ENCODE measurements around the gene MED23. TPM values are rescaled to one million over a fixed set of nuclear protein-coding genes. Genes with fewer than 3 reads are reported as not detected.
"Not testable (repeated sequence)": the region's sequence is repeated elsewhere in the genome, so short reads cannot be mapped to it uniquely, and the experiment has no call there.

MED23 gene
- total RNA-seq, 2 experiments from 2014 or later, result 35.9 to 40.3 TPM

GRCh38 chr6:131545317-131545716, 82.7 kb downstream of the MED23 start:
- Mint-ChIP-seq H3K4me1 (no peaks in the 10 kb centered on the region), H3K36me3 (no peaks in the 10 kb centered on the region), H3K4me3 (no peak overlapping the region), H3K9me3 (no peaks in the 10 kb centered on the region), H3K27ac (no peak overlapping the region), H3K27me3 (peaks cover 20% of the 10 kb centered on the region)
- POLR2A ChIA-PET, result no interaction called here
- no peak for DNase-seq
- no peak for ATAC-seq (ENCODE audit: low read depth)

- H3K4me1 Mint-ChIP-seq; POLR2A ChIA-PET; H3K4me3 Mint-ChIP-seq; H3K27ac Mint-ChIP-seq; DNase-seq; ATAC-seq (ENCODE audit: low read depth); H3K9me3 Mint-ChIP-seq; H3K36me3 Mint-ChIP-seq: not testable (repeated sequence)
- peaks cover 15% of the 10 kb centered on the region for H3K27me3 Mint-ChIP-seq
Measured at GRCh38 chr6:131538615-131539014, 89.4 kb downstream of the MED23 start.

DNA sequence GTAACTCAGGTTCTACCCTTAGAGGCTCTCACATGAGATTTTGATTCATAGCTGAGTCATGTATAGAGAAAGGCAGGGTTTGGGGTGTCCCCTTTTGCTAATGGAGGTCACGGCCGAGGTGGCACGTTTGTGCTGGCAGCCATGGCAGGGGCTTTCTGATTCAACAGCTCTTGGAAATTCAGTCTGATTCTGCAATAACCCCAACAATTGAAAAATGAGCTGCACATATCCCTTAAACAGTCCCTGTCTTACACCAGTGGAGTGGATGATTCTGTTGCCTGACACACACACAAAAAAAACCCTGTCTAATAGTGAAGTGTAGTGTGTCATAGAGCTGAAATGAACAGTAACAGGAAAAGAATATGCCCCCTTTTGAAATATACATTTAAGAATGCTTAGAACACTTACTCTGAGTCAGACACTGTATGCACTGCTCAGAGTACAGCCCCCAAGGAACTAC, 95.4 kb downstream of the MED23 start:
- Mint-ChIP-seq H3K4me1 (peaks cover 36% of the 10 kb centered on the region), H3K27ac (peak overlapping the region; percentile 50), H3K27me3 (no peaks in the 10 kb centered on the region), H3K9me3 (no peaks in the 10 kb centered on the region), H3K36me3 (peaks cover 6% of the 10 kb centered on the region), H3K4me3 (no peak overlapping the region)
- POLR2A ChIA-PET, result interaction anchor here (1.9 to 2.0 kb wide), 2 partner anchors 333 to 334 kb away, joined by 5 to 16 read pairs; no protein-coding TSS in a partner anchor
- peak; percentile 47 for ATAC-seq (ENCODE audit: low read depth)
- DNase-seq, result no peak

- H3K9me3 Mint-ChIP-seq; DNase-seq; H3K36me3 Mint-ChIP-seq; H3K27me3 Mint-ChIP-seq; H3K4me3 Mint-ChIP-seq; ATAC-seq (ENCODE audit: low read depth): not testable (repeated sequence)
- peaks cover 39% of the 10 kb centered on the region for H3K4me1 Mint-ChIP-seq
- POLR2A ChIA-PET, result interaction anchor here (1.2 kb wide), 1 partner anchor 332 kb away, joined by 4 read pairs; no protein-coding TSS in a partner anchor
- peak overlapping the region; percentile 10 for H3K27ac Mint-ChIP-seq
Measured at GRCh38 chr6:131531681-131532080, 96.4 kb downstream of the MED23 start.

GRCh38 chr6:131530936-131531335, 97.1 kb downstream of the MED23 start:
- Mint-ChIP-seq H3K4me1 (peaks cover 40% of the 10 kb centered on the region), H3K27ac (peak overlapping the region; percentile 24), H3K4me3 (peak overlapping the region; percentile 9)
- not testable (repeated sequence) for DNase-seq; ATAC-seq (ENCODE audit: low read depth); H3K9me3 Mint-ChIP-seq; H3K36me3 Mint-ChIP-seq; H3K27me3 Mint-ChIP-seq
- POLR2A ChIA-PET, result interaction anchor here (1.2 kb wide), 1 partner anchor 331 kb away, joined by 4 read pairs; no protein-coding TSS in a partner anchor

DNA sequence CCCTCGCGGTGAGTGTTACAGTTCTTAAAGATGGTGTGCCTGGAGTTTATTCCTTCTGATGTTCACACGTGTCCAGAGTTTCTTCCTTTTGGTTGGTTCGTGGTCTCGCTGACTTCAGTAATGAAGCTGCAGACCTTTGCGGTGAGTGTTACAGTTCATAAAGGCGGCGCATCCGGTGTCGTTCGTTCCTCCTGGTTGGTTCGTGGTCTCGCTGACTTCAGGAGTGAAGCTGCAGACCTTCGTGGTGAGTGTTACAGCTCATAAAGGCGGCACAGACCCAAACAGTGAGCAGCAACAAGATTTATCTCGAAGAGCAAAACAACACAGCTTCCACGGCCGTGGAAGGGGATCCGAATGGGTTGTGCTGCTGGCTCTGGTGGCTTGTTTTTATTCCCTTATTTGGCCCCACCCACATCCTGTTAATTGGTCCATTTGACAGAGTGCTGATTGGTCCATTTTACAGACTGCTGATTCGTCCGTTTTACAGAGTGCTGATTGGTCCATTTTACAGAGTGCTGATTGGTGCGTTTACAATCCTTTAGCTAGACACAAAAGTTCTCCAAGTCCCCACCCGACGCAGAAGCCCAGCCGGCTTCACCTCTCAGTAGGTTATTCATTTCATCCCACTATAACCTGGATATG, 103.2 kb downstream of the MED23 start:
- H3K4me3 Mint-ChIP-seq, result no peak overlapping the region

GRCh38 chr6:131523988-131524673, 103.9 kb downstream of the MED23 start:
- ATAC-seq (ENCODE audit: low read depth) (no peak), DNase-seq (no peak)
- no peak overlapping the region for H3K4me3 Mint-ChIP-seq
- H3K9me3 Mint-ChIP-seq, result no peaks in the 10 kb centered on the region
- H3K27ac Mint-ChIP-seq, result peak overlapping the region; percentile 12
- peaks cover 3% of the 10 kb centered on the region for H3K36me3 Mint-ChIP-seq
- POLR2A ChIA-PET, result no interaction called here
- no peaks in the 10 kb centered on the region for H3K27me3 Mint-ChIP-seq
- H3K4me1 Mint-ChIP-seq, result peaks cover 19% of the 10 kb centered on the region

More for the DNA sequence above, 103.2 kb downstream of the MED23 start:
- ATAC-seq (ENCODE audit: low read depth) (peak; percentile 36), DNase-seq (no peak)
- H3K9me3 Mint-ChIP-seq, result no peaks in the 10 kb centered on the region
- peak overlapping the region; percentile 12 for H3K27ac Mint-ChIP-seq
- POLR2A ChIA-PET, result no interaction called here
- H3K4me1 Mint-ChIP-seq, result peaks cover 17% of the 10 kb centered on the region
- H3K36me3 Mint-ChIP-seq, result peaks cover 4% of the 10 kb centered on the region
- H3K27me3 Mint-ChIP-seq, result no peaks in the 10 kb centered on the region

Other genes with a start within 250 kb of the MED23 start
- not detected for gene ARG1, start 55.0 kb downstream of the MED23 start, total RNA-seq
- gene ENPP3, start 9.1 kb upstream of the MED23 start, total RNA-seq, result under 1 TPM; 0.36 to 0.96 TPM
- not detected for gene OR2A4, start 73.2 kb upstream of the MED23 start, total RNA-seq
- not detected for gene CTAGE9, start 82.8 kb upstream of the MED23 start, total RNA-seq
- under 1 TPM in 1 of 2 experiments, not detected in 1; 0.23 TPM for gene ENPP1, start 179.8 kb upstream of the MED23 start, total RNA-seq